GM12892 (cell line): Measurements from ENCODE around the gene AFTPH.
A peak's percentile ranks its signal among the peaks of the same experiment; 100 is the strongest.

Experiments
- DNase-seq: peaks from one replicate; pipeline ENCODE4 v3.0.0; 2011; ENCODE audit not compliant: insufficient read length
- FAIRE-seq: peaks from 2 replicates; lab custom pipeline; 2011; peaks lifted over from hg19 to GRCh38; lab: Jason Lieb, UNC
- POLR2A ChIP-seq: IDR thresholded peaks from 2 replicates; pipeline ENCODE4 v1.6.1; 2011; ENCODE audit warnings: low read depth, low read length, control low read depth
- POLR2AphosphoS5 ChIP-seq: IDR thresholded peaks from 2 replicates; pipeline ENCODE4 v1.6.1; 2011; ENCODE audit warnings: low read depth, low read length, control low read depth
- TAF1 ChIP-seq: IDR thresholded peaks from 2 replicates; pipeline ENCODE4 v1.6.1; 2011; ENCODE audit warnings: low read depth, mild to moderate bottlenecking, control low read depth, low read length, borderline replicate concordance

Gene AFTPH

DNA sequence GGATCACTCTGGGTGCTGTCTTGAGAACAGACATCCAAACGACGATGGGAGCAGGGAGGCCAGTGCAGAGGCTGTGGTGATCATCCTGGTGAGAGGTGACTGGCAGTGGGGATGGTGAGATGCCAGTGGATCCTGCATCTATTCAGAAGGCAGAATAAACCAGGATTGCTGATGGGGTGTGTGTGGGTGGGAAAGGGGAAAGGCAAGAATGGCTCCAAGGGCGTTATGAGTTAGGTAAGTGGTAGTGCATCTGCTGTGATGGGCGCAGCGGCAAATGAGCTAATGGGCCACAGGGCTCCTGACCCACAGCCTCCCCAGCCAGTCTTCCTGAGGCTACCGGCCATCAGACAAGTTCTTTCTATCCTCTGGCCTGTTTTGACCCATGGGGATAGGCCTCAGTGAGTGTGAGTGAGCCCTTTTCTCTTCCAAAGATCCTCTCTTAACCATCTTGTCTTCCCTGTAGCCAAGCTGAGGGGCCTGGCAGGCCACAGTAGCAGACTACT, 100.0 kb downstream of the AFTPH start:
- no peak for FAIRE-seq
- DNase-seq, result no peak
- TF ChIP-seq POLR2AphosphoS5, result no peak
- TF ChIP-seq POLR2A, result no peak
- no peak for TF ChIP-seq TAF1

DNA sequence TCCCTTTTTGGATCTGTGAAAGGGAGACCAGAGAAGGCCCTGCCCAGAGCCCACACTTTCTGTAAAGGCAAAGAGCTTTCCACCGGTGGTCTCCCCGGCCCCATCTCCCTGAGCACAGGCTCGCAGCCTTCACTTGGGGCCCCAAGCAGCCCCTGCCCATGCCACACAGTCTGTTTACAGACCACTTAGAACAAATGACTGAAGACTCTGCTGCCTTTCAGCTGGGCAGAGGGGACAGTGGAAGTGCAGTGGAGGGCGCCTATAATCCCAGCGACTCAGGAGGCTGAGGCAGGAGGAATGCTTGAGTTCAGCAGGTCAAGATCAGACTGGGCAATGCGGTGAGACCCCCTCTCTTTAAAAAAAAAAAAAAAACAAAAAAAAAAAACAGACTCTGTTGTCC, 100.7 kb downstream of the AFTPH start:
- no peak for FAIRE-seq
- TF ChIP-seq POLR2AphosphoS5 (no peak), POLR2A (no peak), TAF1 (no peak)
- no peak for DNase-seq

DNA sequence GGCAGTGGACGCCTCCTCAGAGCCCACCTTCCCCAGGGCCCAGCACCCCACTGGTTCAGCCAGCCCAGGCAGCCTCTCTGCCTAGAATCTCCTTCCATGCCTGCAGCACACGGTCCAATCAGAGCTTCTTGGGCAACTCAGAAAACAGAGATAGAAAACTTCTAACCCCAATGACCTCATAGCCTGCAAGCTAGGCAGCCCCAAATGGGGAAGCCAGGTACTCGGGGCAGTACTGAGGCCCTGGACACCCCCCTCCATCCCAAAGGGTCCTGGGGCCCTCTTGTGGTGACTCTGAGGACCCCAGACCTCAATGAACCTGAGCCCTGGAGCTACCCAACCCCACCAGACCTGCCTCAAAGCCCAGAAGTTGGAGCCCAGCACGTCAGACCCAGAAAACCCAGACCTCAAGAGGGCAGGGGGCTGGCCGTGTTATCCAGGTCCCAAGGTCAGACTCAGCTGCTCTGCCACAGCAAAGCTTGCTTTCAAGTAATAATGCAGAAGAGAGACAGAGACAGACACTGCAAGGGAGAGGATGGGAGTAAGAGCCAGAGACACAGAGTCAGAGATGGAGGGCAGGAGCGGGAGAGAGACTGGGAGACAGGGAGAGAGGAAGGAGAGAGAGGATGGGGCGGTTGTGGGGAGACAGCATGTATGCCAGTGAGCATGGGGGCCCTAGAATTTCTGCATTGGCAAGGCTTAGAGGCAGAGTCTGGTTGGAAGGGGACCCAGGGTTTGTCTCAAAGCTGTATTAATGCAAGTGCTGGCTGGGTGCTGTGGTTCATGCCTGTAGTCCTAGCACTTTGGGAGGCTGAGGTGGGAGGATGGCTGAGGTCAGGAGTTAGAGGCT, 101.4 kb downstream of the AFTPH start:
- TF ChIP-seq TAF1 (no peak), POLR2AphosphoS5 (no peak), POLR2A (no peak)
- no peak for FAIRE-seq
- DNase-seq, result no peak

DNA sequence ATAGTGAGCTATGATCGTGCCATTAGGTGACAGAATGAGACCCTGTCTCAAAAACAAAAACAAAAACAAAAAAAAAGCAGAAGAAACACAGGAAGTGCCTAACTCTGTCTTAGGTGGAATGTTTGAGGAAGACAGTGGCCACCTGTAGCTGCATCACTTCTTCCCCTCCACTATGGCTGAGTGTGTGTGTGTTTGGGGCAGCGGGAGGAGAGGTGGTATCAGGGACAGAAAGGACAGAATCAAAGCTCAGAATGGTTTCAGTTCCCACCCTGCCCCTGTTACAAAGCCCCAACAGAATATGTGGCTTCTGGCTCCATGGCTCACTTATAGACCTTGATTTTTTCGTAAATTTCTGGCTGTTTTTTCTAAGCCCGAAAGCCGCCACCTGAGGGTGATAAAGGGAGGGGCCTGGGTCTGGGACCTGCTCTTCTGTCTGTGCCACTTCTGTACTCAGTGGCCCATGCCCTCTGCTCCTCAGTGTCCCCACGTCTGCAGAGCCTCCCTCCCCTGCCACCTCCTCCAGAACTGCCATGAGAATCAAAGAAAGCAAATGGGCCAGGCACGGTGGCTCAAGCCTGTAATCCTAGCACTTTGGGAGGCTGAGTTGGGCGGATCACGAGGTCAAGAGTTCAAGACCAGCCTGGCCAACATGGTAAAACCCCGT, 102.2 kb downstream of the AFTPH start:
- DNase-seq, result no peak
- TF ChIP-seq POLR2A (no peak), POLR2AphosphoS5 (no peak), TAF1 (no peak)
- peak; percentile 56 for FAIRE-seq

DNA sequence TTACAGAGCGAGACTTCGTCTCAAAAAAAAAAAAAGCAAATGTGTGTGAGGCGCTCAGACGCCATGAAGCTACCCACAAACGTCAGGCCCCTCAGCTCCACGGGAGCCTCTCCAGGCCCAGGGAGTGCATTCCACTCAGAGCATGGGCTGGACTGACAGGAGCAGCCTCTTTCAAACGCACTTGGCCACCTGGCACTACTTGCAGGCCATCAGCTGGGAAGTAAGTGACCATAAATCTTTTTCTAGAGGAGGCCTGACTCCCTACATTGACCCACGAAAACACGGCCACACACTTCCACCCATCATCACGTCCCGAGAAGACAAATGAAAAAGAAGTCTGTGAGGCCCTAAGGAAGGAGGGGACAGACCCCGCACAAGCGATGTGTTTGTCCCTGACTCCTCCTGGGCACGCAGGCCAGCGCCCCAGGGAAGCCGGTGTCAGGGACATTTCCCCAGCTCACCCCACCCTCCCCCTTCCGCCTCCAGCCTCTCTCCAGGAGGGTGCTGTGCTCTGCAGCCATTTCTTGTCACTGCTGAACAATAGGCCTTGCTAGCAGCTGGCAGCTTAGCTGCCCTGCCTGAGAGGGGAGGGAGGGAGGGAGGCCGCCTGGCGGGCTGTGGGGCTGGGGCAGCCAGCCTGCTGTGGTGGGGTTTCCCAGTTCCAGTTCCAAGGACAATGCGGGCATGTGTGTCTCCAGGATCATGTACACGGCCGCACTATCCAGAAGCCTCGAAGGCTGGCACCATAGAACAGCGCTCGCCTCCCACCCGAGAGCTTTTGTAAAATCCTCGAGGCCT, 103.0 kb downstream of the AFTPH start:
- TF ChIP-seq TAF1 (no peak), POLR2A (no peak), POLR2AphosphoS5 (no peak)
- FAIRE-seq, result no peak
- no peak for DNase-seq

DNA sequence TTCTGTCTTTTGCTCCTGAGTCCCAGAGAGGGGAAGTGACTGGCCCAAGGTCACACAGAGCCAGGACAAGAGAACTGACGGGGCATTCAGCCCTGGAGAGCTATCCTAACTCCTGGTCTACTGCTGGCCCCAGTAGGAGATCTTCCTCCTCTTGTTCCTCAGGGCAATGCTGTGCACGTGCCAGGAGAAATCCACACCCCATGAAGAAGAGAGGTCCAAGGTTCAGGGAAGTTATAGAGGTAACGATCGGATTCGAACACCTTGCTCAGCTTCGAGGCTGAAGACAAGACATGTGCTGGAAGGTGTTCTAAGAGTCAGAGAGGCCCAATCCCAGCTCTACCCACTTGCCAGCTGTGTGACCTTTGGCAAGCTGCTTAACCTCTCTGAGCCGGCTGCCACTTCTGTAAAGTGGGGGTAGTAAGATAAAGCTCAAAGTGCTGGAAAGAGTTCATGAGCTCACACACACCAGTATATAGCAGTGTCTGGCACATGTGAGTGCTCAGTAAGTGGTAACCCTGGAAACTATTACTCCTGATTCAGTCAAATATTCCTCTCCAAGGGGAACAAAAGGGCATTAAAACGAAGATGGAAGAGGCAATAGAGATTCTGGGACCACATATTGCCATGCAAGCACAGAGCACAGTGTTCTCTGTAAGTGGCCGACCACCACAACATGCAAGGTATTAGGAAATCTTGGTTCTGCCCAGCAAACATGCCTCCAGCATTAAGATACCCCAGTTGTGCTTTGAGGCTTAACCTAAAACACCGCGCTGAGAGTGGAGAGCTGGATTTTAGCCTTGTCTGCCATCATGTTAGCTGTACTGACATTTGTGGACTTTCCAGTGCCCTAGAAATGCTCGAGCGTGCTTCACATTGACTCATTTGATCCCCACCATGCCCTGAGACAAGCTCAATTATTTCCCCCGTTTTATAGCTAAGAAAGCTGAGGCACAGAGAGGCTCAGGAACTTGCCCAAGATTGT, 104.0 kb downstream of the AFTPH start:
- FAIRE-seq (no peak), DNase-seq (no peak)
- TF ChIP-seq POLR2A, result no peak
- TF ChIP-seq POLR2AphosphoS5, result peak; percentile 56; the same call in 1 of the 2 replicates

DNA sequence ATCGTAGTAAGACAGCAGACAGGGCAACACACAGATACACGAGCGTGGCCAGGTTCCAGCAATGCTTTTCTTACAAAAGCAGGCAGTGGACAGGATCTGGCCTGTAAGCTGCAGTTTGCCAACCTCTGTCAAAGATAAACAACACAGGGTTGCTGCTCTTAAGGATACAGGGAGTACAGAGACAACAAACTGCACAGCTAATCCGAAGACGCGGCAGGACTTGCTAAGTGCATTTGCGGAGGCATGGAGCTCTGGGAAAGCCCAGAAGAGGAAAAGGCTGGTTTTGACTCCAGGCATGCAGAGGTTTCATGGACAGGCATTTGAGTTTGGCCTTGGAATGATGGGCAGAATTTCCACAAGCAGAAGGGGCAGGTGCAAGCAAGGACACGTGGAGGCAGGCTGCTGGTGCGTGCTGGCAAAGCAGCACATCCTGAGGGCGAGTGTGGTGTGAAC, 105.2 kb downstream of the AFTPH start:
- TF ChIP-seq TAF1 (no peak), POLR2AphosphoS5 (no peak), POLR2A (no peak)
- DNase-seq (no peak), FAIRE-seq (no peak)

DNA sequence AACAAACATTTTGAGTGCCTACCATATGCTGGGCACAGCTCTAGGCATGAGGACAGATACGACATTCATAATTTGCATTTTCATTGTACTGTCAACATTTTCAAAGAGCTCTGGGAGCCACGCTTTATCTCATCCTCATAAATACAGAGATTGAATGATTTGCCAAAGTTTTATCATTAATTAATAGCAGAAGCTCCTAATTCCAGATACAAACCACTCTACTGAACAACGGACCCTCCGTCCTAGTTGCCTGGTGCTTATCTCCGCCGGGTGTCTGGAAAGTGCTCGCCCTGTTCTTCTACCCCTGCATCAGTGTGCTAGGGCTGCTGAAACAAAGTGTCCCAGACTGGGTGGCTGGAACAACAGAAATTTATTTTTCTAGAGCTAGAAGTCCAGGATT, 105.7 kb downstream of the AFTPH start:
- TF ChIP-seq TAF1 (no peak), POLR2AphosphoS5 (no peak; the same call in 1 of the 2 replicates), POLR2A (no peak)
- DNase-seq, result no peak
- no peak for FAIRE-seq

DNA sequence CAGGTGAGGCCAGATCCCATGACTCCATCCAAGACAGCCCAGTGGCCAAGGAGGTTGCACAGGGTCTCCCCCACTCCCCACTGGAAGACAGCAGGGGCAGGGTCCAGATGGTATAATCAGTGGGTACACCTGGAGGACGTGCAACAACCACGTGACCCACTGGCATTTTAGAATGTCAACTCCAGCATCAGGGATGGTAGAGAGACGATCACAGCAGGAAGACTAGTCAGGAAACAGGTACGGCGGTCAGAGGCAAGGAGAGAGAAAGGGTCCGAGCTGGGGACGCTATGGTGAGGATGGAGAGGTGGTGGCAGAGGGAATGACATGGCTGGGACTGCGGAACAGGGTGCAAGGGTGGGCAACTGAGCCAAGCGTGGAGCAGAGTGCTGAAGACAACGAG, 106.6 kb downstream of the AFTPH start:
- DNase-seq (no peak), FAIRE-seq (no peak)
- TF ChIP-seq TAF1 (no peak), POLR2AphosphoS5 (no peak), POLR2A (peak; percentile 55)

DNA sequence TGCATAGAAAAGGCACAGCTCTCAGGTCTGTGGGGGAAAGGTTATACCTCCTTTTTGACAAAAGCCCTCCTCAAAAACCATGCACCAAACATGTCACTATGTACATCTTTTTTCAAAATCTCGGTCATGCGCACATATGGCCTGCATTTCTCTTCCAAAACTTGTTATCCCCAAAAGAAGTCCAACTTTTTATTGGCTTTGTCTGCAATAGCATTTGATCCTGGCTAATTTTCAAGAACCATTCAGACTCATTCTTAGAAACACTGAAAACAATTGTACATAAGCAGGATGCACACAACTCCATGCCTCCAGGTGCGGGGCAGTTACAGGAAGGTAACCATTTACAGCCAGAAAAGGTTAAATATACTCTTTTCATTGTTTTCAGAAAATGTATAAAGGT, 107.6 kb downstream of the AFTPH start:
- FAIRE-seq (no peak), DNase-seq (no peak)
- no peak for TF ChIP-seq POLR2A
- TF ChIP-seq POLR2AphosphoS5, result no peak
- no peak for TF ChIP-seq TAF1
